GM23338 (cell line): Measurements from ENCODE around the gene TYRP1. TPM values are rescaled to one million over a fixed set of nuclear protein-coding genes. Genes with fewer than 3 reads are reported as not detected.

ENCODE experiments used
- ATAC-seq: fragments of 200-7000 bp; cut with Tn5 transposase; 3 replicates; pipeline ENCODE4 v1.9.1; 2020
- DNase-seq: peaks from one replicate; pipeline ENCODE4 v3.0.0-alpha.2; 2015; ENCODE audit warnings: low spot score
- H2AFZ ChIP-seq: fragments of 200-600 bp; sonication (generic); 2 replicates; pipeline ENCODE4 v1.8.0; 2016; ENCODE audit warnings: antibody characterized with exemption, mild to moderate bottlenecking, moderate library complexity
- H3F3A ChIP-seq: fragments of 200-600 bp; sonication (generic); replicated peaks from 2 replicates; pipeline ENCODE4 v1.8.0; 2017; ENCODE audit warnings: antibody characterized with exemption, mixed run types, low read depth
- H3K27ac ChIP-seq: fragments of 200-600 bp; sonication (generic); 2 replicates; pipeline ENCODE4 v1.6.1; 2016; ENCODE audit warnings: low read depth
- H3K27me3 ChIP-seq: fragments of 200-600 bp; sonication (generic); 2 replicates; pipeline ENCODE4 v1.8.0; 2016; ENCODE audit warnings: mild to moderate bottlenecking, mixed run types, moderate library complexity; ENCODE audit not compliant: insufficient read depth
- H3K36me3 ChIP-seq: fragments of 200-600 bp; sonication (generic); 2 replicates; pipeline ENCODE4 v1.8.0; 2016; ENCODE audit warnings: mild to moderate bottlenecking; ENCODE audit not compliant: insufficient read depth
- H3K4me1 ChIP-seq: fragments of 200-600 bp; sonication (generic); 2 replicates; pipeline ENCODE4 v1.8.0; 2016; ENCODE audit warnings: mild to moderate bottlenecking, moderate library complexity; ENCODE audit not compliant: insufficient read depth
- H3K4me2 ChIP-seq: fragments of 200-600 bp; sonication (generic); 2 replicates; pipeline ENCODE4 v1.7.1; 2017; ENCODE audit warnings: mixed run types
- H3K4me3 ChIP-seq: fragments of 200-600 bp; sonication (generic); 2 replicates; pipeline ENCODE4 v1.6.1; 2016; ENCODE audit warnings: mixed run types
- H3K79me2 ChIP-seq: fragments of 200-600 bp; sonication (generic); replicated peaks from 2 replicates; pipeline ENCODE4 v1.8.0; 2017; ENCODE audit warnings: mild to moderate bottlenecking; ENCODE audit not compliant: insufficient read depth
- H3K9me2 ChIP-seq: fragments of 200-600 bp; sonication (generic); 2 replicates; pipeline ENCODE4 v1.8.0; 2017; ENCODE audit not compliant: insufficient read depth
- H4K20me1 ChIP-seq: fragments of 200-600 bp; sonication (generic); replicated peaks from 2 replicates; pipeline ENCODE4 v1.8.0; 2017; ENCODE audit warnings: mild to moderate bottlenecking; ENCODE audit not compliant: insufficient read depth
- H3K27ac Mint-ChIP-seq: 2 replicates; pipeline ENCODE4 v1.8.0; 2020; ENCODE audit warnings: inconsistent platforms, mild to moderate bottlenecking, moderate library complexity, mixed read lengths
- H3K27me3 Mint-ChIP-seq: 3 replicates; pipeline ENCODE4 v1.8.0; 2022; ENCODE audit warnings: low read depth, mild to moderate bottlenecking, moderate library complexity, mixed read lengths, inconsistent platforms; ENCODE audit not compliant: insufficient read depth, poor library complexity
- H3K36me3 Mint-ChIP-seq: 3 replicates; pipeline ENCODE4 v1.8.0; 2021; ENCODE audit warnings: low read depth, mild to moderate bottlenecking, inconsistent platforms, moderate library complexity, mixed read lengths
- H3K4me1 Mint-ChIP-seq: 3 replicates; pipeline ENCODE4 v1.8.0; 2020; ENCODE audit warnings: mild to moderate bottlenecking, inconsistent platforms, mixed read lengths
- H3K4me3 Mint-ChIP-seq: 3 replicates; pipeline ENCODE4 v1.8.0; 2021; ENCODE audit warnings: moderate library complexity, mild to moderate bottlenecking, inconsistent platforms, mixed read lengths
- H3K9me3 Mint-ChIP-seq: 3 replicates; pipeline ENCODE4 v1.8.0; 2020; ENCODE audit warnings: moderate library complexity, mild to moderate bottlenecking, inconsistent platforms, mixed read lengths
- CREB1 ChIP-seq: fragments of 250-450 bp; sonication (Bioruptor Pico); IDR thresholded peaks from 2 replicates; pipeline ENCODE4 v1.5.0; 2020; ENCODE audit warnings: low read depth, mild to moderate bottlenecking, moderate library complexity
- EZH2phosphoT487 ChIP-seq: fragments of 200-600 bp; sonication (generic); IDR thresholded peaks from one replicate; pipeline ENCODE4 v1.8.1; 2018; ENCODE audit warnings: antibody characterized with exemption; ENCODE audit not compliant: unreplicated experiment
- JUNB ChIP-seq: IDR thresholded peaks from one replicate; pipeline ENCODE4 v1.6.1; 2016; ENCODE audit warnings: antibody characterized with exemption; ENCODE audit not compliant: unreplicated experiment
- NANOG ChIP-seq: IDR thresholded peaks from 2 replicates; pipeline ENCODE4 v1.6.1; 2016; ENCODE audit warnings: antibody characterized with exemption, borderline replicate concordance
- POLR2AphosphoS5 ChIP-seq: IDR thresholded peaks from 2 replicates; pipeline ENCODE4 v1.6.1; 2016; ENCODE audit warnings: antibody characterized with exemption, low read depth
- STAT1 ChIP-seq: IDR thresholded peaks from one replicate; pipeline ENCODE4 v1.6.1; 2016; ENCODE audit warnings: antibody characterized with exemption; ENCODE audit not compliant: unreplicated experiment
- ZNF114 ChIP-seq: fragments of 250-450 bp; sonication (Bioruptor Pico); IDR thresholded peaks from 2 replicates; pipeline ENCODE4 v1.5.0; 2020; ENCODE audit warnings: mild to moderate bottlenecking, moderate library complexity
- ZNF331 ChIP-seq: fragments of 250-450 bp; sonication (Bioruptor Pico); IDR thresholded peaks from 2 replicates; pipeline ENCODE4 v1.5.0; 2020; ENCODE audit warnings: low read depth, mild to moderate bottlenecking, moderate library complexity
- polyA plus RNA-seq: library from polyadenylated mRNA; unstranded; fragments of >200 nt; fragmentation: Nextera tagmentation; extraction: Ambion mirVana; gene quantifications from 2 replicates; pipeline ENCODE4 v1.2.1, GENCODE V29; 2016
- total RNA-seq: library from RNA; depleted of rRNA; stranded (reverse); fragments of >200 nt; shearing (Covaris generic); gene quantifications from 2 replicates; pipeline ENCODE4 v1.2.3, GENCODE V29; 2014
- TF ChIP-seq, protein P1 (sequence below): IDR thresholded peaks from one replicate; pipeline ENCODE4 v1.6.1; 2018; ENCODE audit warnings: antibody characterized with exemption; ENCODE audit not compliant: unreplicated experiment
- TF ChIP-seq, protein P2 (sequence below): IDR thresholded peaks from 2 replicates; pipeline ENCODE4 v1.6.1; 2016; ENCODE audit warnings: antibody characterized with exemption
- TF ChIP-seq, protein P3 (sequence below): fragments of 250-450 bp; sonication (Bioruptor Pico); IDR thresholded peaks from 2 replicates; pipeline ENCODE4 v1.5.0; 2020; ENCODE audit warnings: mild to moderate bottlenecking, moderate library complexity
- TF ChIP-seq, protein P4 (sequence below), 2 experiments: fragments of 200-600 bp in 1 of 2; sonication (generic) in 1 of 2; conservative IDR thresholded peaks; 2 replicates each; pipeline versions ENCODE4 v1.5.1 to v1.6.1; 2016 to 2017; ENCODE audit warnings: antibody characterized with exemption in 2 of 2, low read depth in 2 of 2, mild to moderate bottlenecking in 2 of 2, moderate library complexity in 1 of 2

Gene TYRP1
- total and polyA plus RNA-seq, 2 experiments from 2014 or later, result not detected

DNA sequence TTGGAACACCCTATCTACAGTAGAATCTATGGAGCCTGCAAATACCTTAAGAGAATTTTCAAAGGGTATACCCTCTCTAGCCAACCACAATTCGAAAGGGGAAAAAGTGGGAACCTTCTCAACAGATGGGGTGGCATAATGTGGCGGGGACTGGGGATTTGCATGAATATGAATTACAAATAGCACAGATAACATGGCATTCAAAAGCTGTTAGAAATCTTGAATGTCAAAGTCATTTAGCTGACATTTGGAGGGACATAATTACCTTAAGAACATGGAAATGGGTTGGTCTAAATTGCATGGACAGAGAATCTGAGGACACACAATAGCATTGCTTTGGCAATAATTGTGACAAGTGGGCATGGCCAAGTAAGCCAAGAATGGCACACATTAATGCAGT lies 23.2 kb upstream of the TYRP1 start:
- TF ChIP-seq, protein P1, sequence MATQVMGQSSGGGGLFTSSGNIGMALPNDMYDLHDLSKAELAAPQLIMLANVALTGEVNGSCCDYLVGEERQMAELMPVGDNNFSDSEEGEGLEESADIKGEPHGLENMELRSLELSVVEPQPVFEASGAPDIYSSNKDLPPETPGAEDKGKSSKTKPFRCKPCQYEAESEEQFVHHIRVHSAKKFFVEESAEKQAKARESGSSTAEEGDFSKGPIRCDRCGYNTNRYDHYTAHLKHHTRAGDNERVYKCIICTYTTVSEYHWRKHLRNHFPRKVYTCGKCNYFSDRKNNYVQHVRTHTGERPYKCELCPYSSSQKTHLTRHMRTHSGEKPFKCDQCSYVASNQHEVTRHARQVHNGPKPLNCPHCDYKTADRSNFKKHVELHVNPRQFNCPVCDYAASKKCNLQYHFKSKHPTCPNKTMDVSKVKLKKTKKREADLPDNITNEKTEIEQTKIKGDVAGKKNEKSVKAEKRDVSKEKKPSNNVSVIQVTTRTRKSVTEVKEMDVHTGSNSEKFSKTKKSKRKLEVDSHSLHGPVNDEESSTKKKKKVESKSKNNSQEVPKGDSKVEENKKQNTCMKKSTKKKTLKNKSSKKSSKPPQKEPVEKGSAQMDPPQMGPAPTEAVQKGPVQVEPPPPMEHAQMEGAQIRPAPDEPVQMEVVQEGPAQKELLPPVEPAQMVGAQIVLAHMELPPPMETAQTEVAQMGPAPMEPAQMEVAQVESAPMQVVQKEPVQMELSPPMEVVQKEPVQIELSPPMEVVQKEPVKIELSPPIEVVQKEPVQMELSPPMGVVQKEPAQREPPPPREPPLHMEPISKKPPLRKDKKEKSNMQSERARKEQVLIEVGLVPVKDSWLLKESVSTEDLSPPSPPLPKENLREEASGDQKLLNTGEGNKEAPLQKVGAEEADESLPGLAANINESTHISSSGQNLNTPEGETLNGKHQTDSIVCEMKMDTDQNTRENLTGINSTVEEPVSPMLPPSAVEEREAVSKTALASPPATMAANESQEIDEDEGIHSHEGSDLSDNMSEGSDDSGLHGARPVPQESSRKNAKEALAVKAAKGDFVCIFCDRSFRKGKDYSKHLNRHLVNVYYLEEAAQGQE, result no peak
- no peak for TF ChIP-seq POLR2AphosphoS5
- TF ChIP-seq, protein P2, sequence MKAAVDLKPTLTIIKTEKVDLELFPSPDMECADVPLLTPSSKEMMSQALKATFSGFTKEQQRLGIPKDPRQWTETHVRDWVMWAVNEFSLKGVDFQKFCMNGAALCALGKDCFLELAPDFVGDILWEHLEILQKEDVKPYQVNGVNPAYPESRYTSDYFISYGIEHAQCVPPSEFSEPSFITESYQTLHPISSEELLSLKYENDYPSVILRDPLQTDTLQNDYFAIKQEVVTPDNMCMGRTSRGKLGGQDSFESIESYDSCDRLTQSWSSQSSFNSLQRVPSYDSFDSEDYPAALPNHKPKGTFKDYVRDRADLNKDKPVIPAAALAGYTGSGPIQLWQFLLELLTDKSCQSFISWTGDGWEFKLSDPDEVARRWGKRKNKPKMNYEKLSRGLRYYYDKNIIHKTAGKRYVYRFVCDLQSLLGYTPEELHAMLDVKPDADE, result no peak
- TF ChIP-seq, protein P3, sequence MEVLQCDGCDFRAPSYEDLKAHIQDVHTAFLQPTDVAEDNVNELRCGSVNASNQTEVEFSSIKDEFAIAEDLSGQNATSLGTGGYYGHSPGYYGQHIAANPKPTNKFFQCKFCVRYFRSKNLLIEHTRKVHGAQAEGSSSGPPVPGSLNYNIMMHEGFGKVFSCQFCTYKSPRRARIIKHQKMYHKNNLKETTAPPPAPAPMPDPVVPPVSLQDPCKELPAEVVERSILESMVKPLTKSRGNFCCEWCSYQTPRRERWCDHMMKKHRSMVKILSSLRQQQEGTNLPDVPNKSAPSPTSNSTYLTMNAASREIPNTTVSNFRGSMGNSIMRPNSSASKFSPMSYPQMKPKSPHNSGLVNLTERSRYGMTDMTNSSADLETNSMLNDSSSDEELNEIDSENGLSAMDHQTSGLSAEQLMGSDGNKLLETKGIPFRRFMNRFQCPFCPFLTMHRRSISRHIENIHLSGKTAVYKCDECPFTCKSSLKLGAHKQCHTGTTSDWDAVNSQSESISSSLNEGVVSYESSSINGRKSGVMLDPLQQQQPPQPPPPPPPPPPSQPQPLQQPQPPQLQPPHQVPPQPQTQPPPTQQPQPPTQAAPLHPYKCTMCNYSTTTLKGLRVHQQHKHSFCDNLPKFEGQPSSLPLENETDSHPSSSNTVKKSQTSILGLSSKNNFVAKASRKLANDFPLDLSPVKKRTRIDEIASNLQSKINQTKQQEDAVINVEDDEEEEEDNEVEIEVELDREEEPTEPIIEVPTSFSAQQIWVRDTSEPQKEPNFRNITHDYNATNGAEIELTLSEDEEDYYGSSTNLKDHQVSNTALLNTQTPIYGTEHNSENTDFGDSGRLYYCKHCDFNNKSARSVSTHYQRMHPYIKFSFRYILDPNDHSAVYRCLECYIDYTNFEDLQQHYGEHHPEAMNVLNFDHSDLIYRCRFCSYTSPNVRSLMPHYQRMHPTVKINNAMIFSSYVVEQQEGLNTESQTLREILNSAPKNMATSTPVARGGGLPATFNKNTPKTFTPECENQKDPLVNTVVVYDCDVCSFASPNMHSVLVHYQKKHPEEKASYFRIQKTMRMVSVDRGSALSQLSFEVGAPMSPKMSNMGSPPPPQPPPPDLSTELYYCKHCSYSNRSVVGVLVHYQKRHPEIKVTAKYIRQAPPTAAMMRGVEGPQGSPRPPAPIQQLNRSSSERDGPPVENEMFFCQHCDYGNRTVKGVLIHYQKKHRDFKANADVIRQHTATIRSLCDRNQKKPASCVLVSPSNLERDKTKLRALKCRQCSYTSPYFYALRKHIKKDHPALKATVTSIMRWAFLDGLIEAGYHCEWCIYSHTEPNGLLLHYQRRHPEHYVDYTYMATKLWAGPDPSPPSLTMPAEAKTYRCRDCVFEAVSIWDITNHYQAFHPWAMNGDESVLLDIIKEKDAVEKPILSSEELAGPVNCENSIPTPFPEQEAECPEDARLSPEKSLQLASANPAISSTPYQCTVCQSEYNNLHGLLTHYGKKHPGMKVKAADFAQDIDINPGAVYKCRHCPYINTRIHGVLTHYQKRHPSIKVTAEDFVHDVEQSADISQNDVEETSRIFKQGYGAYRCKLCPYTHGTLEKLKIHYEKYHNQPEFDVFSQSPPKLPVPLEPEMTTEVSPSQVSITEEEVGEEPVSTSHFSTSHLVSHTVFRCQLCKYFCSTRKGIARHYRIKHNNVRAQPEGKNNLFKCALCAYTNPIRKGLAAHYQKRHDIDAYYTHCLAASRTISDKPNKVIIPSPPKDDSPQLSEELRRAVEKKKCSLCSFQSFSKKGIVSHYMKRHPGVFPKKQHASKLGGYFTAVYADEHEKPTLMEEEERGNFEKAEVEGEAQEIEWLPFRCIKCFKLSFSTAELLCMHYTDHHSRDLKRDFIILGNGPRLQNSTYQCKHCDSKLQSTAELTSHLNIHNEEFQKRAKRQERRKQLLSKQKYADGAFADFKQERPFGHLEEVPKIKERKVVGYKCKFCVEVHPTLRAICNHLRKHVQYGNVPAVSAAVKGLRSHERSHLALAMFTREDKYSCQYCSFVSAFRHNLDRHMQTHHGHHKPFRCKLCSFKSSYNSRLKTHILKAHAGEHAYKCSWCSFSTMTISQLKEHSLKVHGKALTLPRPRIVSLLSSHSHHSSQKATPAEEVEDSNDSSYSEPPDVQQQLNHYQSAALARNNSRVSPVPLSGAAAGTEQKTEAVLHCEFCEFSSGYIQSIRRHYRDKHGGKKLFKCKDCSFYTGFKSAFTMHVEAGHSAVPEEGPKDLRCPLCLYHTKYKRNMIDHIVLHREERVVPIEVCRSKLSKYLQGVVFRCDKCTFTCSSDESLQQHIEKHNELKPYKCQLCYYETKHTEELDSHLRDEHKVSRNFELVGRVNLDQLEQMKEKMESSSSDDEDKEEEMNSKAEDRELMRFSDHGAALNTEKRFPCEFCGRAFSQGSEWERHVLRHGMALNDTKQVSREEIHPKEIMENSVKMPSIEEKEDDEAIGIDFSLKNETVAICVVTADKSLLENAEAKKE (CRISPR knock-in tag), result no peak
- TF ChIP-seq, protein P4, sequence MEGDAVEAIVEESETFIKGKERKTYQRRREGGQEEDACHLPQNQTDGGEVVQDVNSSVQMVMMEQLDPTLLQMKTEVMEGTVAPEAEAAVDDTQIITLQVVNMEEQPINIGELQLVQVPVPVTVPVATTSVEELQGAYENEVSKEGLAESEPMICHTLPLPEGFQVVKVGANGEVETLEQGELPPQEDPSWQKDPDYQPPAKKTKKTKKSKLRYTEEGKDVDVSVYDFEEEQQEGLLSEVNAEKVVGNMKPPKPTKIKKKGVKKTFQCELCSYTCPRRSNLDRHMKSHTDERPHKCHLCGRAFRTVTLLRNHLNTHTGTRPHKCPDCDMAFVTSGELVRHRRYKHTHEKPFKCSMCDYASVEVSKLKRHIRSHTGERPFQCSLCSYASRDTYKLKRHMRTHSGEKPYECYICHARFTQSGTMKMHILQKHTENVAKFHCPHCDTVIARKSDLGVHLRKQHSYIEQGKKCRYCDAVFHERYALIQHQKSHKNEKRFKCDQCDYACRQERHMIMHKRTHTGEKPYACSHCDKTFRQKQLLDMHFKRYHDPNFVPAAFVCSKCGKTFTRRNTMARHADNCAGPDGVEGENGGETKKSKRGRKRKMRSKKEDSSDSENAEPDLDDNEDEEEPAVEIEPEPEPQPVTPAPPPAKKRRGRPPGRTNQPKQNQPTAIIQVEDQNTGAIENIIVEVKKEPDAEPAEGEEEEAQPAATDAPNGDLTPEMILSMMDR (conservative IDR thresholded peaks at IDR 0.05; ENCODE audit: low read depth in 2 of 2), result no peak
- TF ChIP-seq EZH2phosphoT487, result no peak
- TF ChIP-seq NANOG, result no peak
- no peak for TF ChIP-seq ZNF331 (CRISPR knock-in tag)
- no peak for TF ChIP-seq STAT1
- no peak for TF ChIP-seq JUNB
- no peak for TF ChIP-seq ZNF114 (CRISPR knock-in tag)
- TF ChIP-seq CREB1 (CRISPR knock-in tag), result no peak
- H3K4me3 Mint-ChIP-seq, result no peak overlapping the region
- H3K36me3 Mint-ChIP-seq, result no peaks in the 10 kb centered on the region
- no peaks in the 10 kb centered on the region for H3K4me1 ChIP-seq
- H3K79me2 ChIP-seq, result no peaks in the 10 kb centered on the region
- H3K36me3 ChIP-seq, result no peaks in the 10 kb centered on the region
- H3F3A ChIP-seq, result no peaks in the 10 kb centered on the region
- no peaks in the 10 kb centered on the region for H3K27me3 Mint-ChIP-seq
- H2AFZ ChIP-seq, result no peak overlapping the region
- no peak for ATAC-seq
- H3K4me2 ChIP-seq, result no peak overlapping the region
- H3K9me3 Mint-ChIP-seq, result no peaks in the 10 kb centered on the region; the same call in 2 of the 3 replicates
- H3K9me2 ChIP-seq, result no peaks in the 10 kb centered on the region
- H3K4me1 Mint-ChIP-seq, result peaks cover 4% of the 10 kb centered on the region
- no peak for DNase-seq
- H3K4me3 ChIP-seq, result no peak overlapping the region
- H4K20me1 ChIP-seq, result no peaks in the 10 kb centered on the region
- no peaks in the 10 kb centered on the region for H3K27me3 ChIP-seq
- H3K27ac Mint-ChIP-seq, result peak overlapping the region; percentile 43; the same call in 1 of the 2 replicates
- H3K27ac ChIP-seq, result no peak overlapping the region
